DMS153 treated with DMSO at 0.1 percent for 48 hours (cell line): Measurements from ENCODE around the gene CSPG4.
"Not testable (repeated sequence)": the region's sequence is repeated elsewhere in the genome, so short reads cannot be mapped to it uniquely, and the experiment has no call there.

Experiments
- DNase-seq: peaks from one replicate; lab custom pipeline; 2025; ENCODE audit not compliant: unreplicated experiment; lab: John Stamatoyannopoulos, UW

The CSPG4 gene

GRCh38 chr15:75693028-75693427 lies 19.6 kb downstream of the CSPG4 start:
- not testable (repeated sequence) for DNase-seq

GRCh38 chr15:75692311-75692710 lies 20.3 kb downstream of the CSPG4 start:
- DNase-seq: not testable (repeated sequence)

GRCh38 chr15:75689429-75689828 lies 23.2 kb downstream of the CSPG4 start:
- not testable (repeated sequence) for DNase-seq

- no peak for DNase-seq
Measured at GRCh38 chr15:75688831-75689230, 23.8 kb downstream of the CSPG4 start.

GRCh38 chr15:75688278-75688557 lies 24.4 kb downstream of the CSPG4 start:
- no peak for DNase-seq

- no peak for DNase-seq
Measured at GRCh38 chr15:75687486-75688277, 25.0 kb downstream of the CSPG4 start.

GRCh38 chr15:75686212-75686642 lies 26.4 kb downstream of the CSPG4 start:
- not testable (repeated sequence) for DNase-seq

- no peak for DNase-seq
Measured at GRCh38 chr15:75685195-75685594, 27.5 kb downstream of the CSPG4 start.

- no peak for DNase-seq
Measured at GRCh38 chr15:75684648-75685047, 28.0 kb downstream of the CSPG4 start.

GRCh38 chr15:75683646-75684312 lies 28.9 kb downstream of the CSPG4 start:
- not testable (repeated sequence) for DNase-seq

- DNase-seq: no peak
Measured at GRCh38 chr15:75682181-75683135, 30.2 kb downstream of the CSPG4 start.

- DNase-seq: no peak
Measured at GRCh38 chr15:75680007-75680789, 32.5 kb downstream of the CSPG4 start.

- not testable (repeated sequence) for DNase-seq
Measured at GRCh38 chr15:75678324-75678690, 34.3 kb downstream of the CSPG4 start.

GRCh38 chr15:75677465-75678323 lies 35.0 kb downstream of the CSPG4 start:
- DNase-seq: no peak

- no peak for DNase-seq
Measured at GRCh38 chr15:75676688-75677464, 35.8 kb downstream of the CSPG4 start.

- no peak for DNase-seq
Measured at GRCh38 chr15:75675579-75676404, 36.9 kb downstream of the CSPG4 start.

GRCh38 chr15:75674366-75674765 lies 38.3 kb downstream of the CSPG4 start:
- no peak for DNase-seq
